ENCODE data around the gene FXR2. TPM values are rescaled to one million over a fixed set of nuclear protein-coding genes. Genes with fewer than 3 reads are reported as not detected.

FXR2 gene
- total RNA-seq, 1 experiment from 2014 or later, result 40.5 TPM

DNA sequence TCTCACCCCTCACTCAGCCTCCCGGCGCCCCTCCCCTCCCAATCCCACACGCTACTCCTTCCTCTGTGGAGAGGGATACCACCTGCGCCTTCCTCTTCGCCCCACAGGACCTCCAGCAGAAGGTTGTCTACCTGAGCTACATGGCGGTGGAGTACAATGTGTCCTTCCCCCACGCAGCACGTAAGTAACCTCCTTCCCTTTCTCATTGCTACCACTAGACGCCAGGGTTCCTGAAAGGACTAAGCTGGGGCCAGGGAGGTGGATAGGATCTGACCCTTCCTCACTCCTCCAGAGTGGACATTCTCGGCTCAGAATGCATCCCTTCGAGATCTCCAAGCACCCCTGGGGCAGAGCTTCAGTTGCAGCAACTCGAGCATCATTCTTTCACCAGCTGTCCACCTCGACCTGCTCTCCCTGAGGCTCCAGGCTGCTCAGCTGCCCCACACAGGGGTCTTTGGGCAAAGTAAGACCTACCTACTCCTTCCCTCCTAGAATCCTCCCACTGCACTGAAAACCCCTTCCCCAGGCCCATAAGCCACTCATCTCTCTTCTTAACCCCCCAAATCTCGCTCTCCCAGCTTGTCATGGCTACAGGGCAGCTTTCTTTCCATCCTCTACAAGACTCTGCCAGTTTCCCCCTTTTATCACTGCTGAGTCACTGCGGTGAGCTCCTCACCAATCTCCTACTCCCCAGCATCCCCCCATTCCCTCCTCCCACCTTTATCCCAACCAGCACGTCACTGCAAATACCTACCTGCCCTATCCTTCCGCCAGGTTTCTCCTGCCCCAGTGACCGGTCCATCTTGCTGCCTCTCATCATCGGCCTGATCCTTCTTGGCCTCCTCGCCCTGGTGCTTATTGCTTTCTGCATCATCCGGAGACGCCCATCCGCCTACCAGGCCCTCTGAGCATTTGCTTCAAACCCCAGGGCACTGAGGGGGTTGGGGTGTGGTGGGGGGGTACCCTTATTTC, 33.8 kb downstream of the FXR2 start:
- no peak for DNase-seq
- Histone ChIP-seq H3K9ac (ENCODE audit: low read length) (no peak overlapping the region), H3K4me1 (ENCODE audit: low read length) (peaks cover 60% of the 10 kb centered on the region), H3K36me3 (ENCODE audit: insufficient read depth, low read length) (peaks cover 22% of the 10 kb centered on the region), H3K27me3 (ENCODE audit: low read length) (no peaks in the 10 kb centered on the region), H3K79me2 (ENCODE audit: low read length) (peaks cover 13% of the 10 kb centered on the region), H3K4me2 (ENCODE audit: low read depth, low read length, poor library complexity, severe bottlenecking) (no peak overlapping the region), H4K20me1 (ENCODE audit: insufficient read depth, low read depth, low read length) (peaks cover 15% of the 10 kb centered on the region), H2AFZ (ENCODE audit: low read length) (no peak overlapping the region), H3K27ac (ENCODE audit: low read length) (no peak overlapping the region), H3K9me3 (ENCODE audit: low read length) (no peaks in the 10 kb centered on the region), H3K4me3 (ENCODE audit: low read length) (no peak overlapping the region), H3K9me2 (replicated peaks; ENCODE audit: insufficient read depth, low read length) (no peaks in the 10 kb centered on the region)

DNA sequence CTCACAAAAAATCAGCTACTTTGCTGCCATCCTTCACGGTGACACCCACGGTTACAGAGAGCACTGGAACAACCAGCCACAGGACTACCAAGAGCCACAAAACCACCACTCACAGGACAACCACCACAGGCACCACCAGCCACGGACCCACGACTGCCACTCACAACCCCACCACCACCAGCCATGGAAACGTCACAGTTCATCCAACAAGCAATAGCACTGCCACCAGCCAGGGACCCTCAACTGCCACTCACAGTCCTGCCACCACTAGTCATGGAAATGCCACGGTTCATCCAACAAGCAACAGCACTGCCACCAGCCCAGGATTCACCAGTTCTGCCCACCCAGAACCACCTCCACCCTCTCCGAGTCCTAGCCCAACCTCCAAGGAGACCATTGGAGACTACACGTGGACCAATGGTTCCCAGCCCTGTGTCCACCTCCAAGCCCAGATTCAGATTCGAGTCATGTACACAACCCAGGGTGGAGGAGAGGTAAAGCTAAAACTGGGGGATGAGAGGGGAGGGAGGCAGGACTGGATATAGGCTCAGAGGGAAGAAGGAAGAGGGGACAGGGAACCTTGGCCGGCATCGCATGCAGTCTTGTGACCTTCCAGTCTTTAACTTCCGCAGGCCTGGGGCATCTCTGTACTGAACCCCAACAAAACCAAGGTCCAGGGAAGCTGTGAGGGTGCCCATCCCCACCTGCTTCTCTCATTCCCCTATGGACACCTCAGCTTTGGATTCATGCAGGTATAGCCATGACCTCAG, 34.7 kb downstream of the FXR2 start:
- H3K36me3 ChIP-seq (ENCODE audit: insufficient read depth, low read length), result peaks cover 30% of the 10 kb centered on the region
- no peaks in the 10 kb centered on the region for H3K9me3 ChIP-seq (ENCODE audit: low read length)
- H3K9me2 ChIP-seq (replicated peaks; ENCODE audit: insufficient read depth, low read length), result no peaks in the 10 kb centered on the region
- no peak overlapping the region for H3K4me3 ChIP-seq (ENCODE audit: low read length)
- H3K4me1 ChIP-seq (ENCODE audit: low read length), result peaks cover 67% of the 10 kb centered on the region
- peaks cover 12% of the 10 kb centered on the region for H3K79me2 ChIP-seq (ENCODE audit: low read length)
- H3K9ac ChIP-seq (ENCODE audit: low read length), result peak overlapping the region; percentile 52
- H4K20me1 ChIP-seq (ENCODE audit: insufficient read depth, low read depth, low read length), result peaks cover 24% of the 10 kb centered on the region
- no peaks in the 10 kb centered on the region for H3K27me3 ChIP-seq (ENCODE audit: low read length)
- H2AFZ ChIP-seq (ENCODE audit: low read length), result no peak overlapping the region
- H3K27ac ChIP-seq (ENCODE audit: low read length), result peak overlapping the region; percentile 85
- DNase-seq, result no peak
- H3K4me2 ChIP-seq (ENCODE audit: low read depth, low read length, poor library complexity, severe bottlenecking), result no peak overlapping the region

DNA sequence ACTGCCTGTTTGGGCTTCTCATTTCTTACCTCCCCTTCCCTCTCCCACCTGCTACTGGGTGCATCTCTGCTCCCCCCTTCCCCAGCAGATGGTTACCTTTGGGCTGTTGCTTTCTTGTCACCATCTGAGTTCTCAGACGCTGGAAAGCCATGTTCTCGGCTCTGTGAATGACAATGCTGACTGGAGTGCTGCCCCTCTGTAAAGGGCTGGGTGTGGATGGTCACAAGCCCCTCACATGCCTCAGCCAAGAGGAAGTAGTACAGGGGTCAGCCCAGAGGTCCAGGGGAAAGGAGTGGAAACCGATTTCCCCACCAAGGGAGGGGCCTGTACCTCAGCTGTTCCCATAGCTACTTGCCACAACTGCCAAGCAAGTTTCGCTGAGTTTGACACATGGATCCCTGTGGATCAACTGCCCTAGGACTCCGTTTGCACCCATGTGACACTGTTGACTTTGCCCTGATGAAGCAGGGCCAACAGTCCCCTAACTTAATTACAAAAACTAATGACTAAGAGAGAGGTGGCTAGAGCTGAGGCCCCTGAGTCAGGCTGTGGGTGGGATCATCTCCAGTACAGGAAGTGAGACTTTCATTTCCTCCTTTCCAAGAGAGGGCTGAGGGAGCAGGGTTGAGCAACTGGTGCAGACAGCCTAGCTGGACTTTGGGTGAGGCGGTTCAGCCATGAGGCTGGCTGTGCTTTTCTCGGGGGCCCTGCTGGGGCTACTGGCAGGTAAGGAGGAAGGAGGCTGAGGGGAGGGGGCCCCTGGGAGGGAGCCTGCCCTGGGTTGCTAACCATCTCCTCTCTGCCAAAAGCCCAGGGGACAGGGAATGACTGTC, 35.5 kb downstream of the FXR2 start, which contains the start of gene CD68:
Gene CD68 (plus strand): TSS at position 638 of the 833 bp plus-strand sequence. CDS start 40 bp downstream, at position 678.
- peaks cover 32% of the 10 kb centered on the region for H4K20me1 ChIP-seq (ENCODE audit: insufficient read depth, low read depth, low read length)
- H3K27ac ChIP-seq (ENCODE audit: low read length), result peak within 1 kb of the TSS; percentile 85
- H3K79me2 ChIP-seq (ENCODE audit: low read length), result peaks cover 14% of the 10 kb centered on the region
- peaks cover 68% of the 10 kb centered on the region for H3K4me1 ChIP-seq (ENCODE audit: low read length)
- no peak within 1 kb of the TSS for H3K4me3 ChIP-seq (ENCODE audit: low read length)
- H3K4me2 ChIP-seq (ENCODE audit: low read depth, low read length, poor library complexity, severe bottlenecking), result no peak within 1 kb of the TSS
- H2AFZ ChIP-seq (ENCODE audit: low read length), result no peak within 1 kb of the TSS
- no peaks in the 10 kb centered on the region for H3K27me3 ChIP-seq (ENCODE audit: low read length)
- H3K9me2 ChIP-seq (replicated peaks; ENCODE audit: insufficient read depth, low read length), result no peaks in the 10 kb centered on the region
- peak within 1 kb of the TSS; percentile 52 for H3K9ac ChIP-seq (ENCODE audit: low read length)
- H3K36me3 ChIP-seq (ENCODE audit: insufficient read depth, low read length), result peaks cover 38% of the 10 kb centered on the region
- H3K9me3 ChIP-seq (ENCODE audit: low read length), result no peaks in the 10 kb centered on the region
- peak; percentile 96 for DNase-seq

DNA sequence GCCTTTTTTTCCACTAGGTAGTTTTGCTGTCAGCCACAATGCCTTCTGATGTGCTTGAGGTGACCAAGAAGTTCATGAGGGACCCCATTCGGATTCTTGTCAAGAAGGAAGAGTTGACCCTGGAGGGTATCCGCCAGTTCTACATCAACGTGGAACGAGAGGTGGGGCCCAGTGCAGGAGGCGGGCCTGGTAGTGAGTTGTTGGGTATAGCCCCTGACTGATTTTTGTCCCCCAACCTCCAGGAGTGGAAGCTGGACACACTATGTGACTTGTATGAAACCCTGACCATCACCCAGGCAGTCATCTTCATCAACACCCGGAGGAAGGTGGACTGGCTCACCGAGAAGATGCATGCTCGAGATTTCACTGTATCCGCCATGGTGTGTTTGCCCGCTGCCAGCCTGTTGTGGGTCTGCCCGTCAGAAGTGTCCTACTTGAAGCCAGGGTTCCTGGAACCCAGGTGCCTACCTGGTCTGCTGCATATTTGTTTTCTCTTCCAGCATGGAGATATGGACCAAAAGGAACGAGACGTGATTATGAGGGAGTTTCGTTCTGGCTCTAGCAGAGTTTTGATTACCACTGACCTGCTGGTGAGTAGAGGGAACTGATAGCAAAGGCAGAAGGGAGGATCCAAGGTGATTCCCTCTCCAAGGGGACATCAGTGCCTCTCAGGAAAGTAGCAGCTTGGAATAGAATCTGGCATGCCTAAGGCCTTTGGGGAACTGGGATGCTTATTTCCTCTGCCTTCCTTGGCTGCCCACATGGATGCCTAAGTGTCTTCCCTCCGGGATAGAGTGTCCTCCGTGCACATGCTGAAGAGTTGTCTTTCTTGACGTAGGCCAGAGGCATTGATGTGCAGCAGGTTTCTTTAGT, 37.1 kb downstream of the FXR2 start:
- no peak for DNase-seq
- Histone ChIP-seq H3K36me3 (ENCODE audit: insufficient read depth, low read length) (peaks cover 52% of the 10 kb centered on the region), H2AFZ (ENCODE audit: low read length) (no peak overlapping the region), H3K4me3 (ENCODE audit: low read length) (no peak overlapping the region), H4K20me1 (ENCODE audit: insufficient read depth, low read depth, low read length) (peaks cover 45% of the 10 kb centered on the region), H3K4me2 (ENCODE audit: low read depth, low read length, poor library complexity, severe bottlenecking) (no peak overlapping the region), H3K79me2 (ENCODE audit: low read length) (peaks cover 28% of the 10 kb centered on the region), H3K9me3 (ENCODE audit: low read length) (no peaks in the 10 kb centered on the region), H3K9me2 (replicated peaks; ENCODE audit: insufficient read depth, low read length) (no peaks in the 10 kb centered on the region), H3K9ac (ENCODE audit: low read length) (no peak overlapping the region), H3K27ac (ENCODE audit: low read length) (no peak overlapping the region), H3K27me3 (ENCODE audit: low read length) (no peaks in the 10 kb centered on the region), H3K4me1 (ENCODE audit: low read length) (peaks cover 63% of the 10 kb centered on the region)

DNA sequence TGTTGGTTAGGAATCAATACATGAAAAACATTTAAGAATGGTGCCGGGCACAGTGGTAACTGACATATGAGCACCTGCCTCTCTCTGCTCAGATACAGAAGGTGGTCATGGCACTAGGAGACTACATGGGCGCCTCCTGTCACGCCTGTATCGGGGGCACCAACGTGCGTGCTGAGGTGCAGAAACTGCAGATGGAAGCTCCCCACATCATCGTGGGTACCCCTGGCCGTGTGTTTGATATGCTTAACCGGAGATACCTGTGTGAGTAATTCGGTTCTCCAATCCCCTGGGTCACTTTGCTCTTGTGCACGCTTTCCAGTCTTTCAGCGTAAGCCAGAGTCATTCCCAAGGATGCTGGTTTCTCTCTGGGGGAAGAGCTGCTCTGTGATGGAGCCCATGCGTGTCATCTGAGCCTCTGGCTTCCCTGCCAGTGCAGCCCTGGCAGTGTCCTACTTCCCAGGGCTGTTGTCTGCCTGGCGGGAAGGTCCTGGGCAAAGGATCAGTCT, 38.2 kb downstream of the FXR2 start:
- DNase-seq, result no peak

DNA sequence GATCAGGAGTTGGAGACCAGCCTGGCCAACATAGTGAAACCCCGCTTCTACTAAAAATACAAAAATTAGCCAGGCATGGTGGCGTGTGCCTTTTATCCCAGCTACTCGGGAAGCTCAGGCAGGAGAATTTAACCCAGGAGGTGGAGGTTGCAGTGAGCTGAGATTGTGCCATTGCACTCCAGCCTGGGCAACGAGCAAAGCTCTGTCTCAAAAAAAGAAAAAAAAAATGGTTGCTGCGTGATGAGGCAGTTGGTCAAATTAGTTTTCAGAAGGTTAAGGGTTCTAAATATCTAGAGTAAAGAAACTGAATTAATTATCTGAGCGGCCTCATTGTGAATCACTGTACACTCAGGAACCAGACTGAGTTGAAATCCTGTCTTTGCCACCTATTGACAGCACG, 38.7 kb downstream of the FXR2 start:
- peaks cover 45% of the 10 kb centered on the region for H4K20me1 ChIP-seq (ENCODE audit: insufficient read depth, low read depth, low read length)
- no peak for DNase-seq
- peak overlapping the region; percentile 81 for H3K4me2 ChIP-seq (ENCODE audit: low read depth, low read length, poor library complexity, severe bottlenecking)
- H3K9me2 ChIP-seq (replicated peaks; ENCODE audit: insufficient read depth, low read length), result no peaks in the 10 kb centered on the region
- H3K4me3 ChIP-seq (ENCODE audit: low read length), result no peak overlapping the region
- no peak overlapping the region for H3K27ac ChIP-seq (ENCODE audit: low read length)
- H2AFZ ChIP-seq (ENCODE audit: low read length), result no peak overlapping the region
- peaks cover 56% of the 10 kb centered on the region for H3K36me3 ChIP-seq (ENCODE audit: insufficient read depth, low read length)
- H3K27me3 ChIP-seq (ENCODE audit: low read length), result no peaks in the 10 kb centered on the region
- H3K9ac ChIP-seq (ENCODE audit: low read length), result no peak overlapping the region
- H3K4me1 ChIP-seq (ENCODE audit: low read length), result peaks cover 67% of the 10 kb centered on the region
- H3K79me2 ChIP-seq (ENCODE audit: low read length), result peaks cover 38% of the 10 kb centered on the region
- no peaks in the 10 kb centered on the region for H3K9me3 ChIP-seq (ENCODE audit: low read length)

More for the DNA sequence above, 38.2 kb downstream of the FXR2 start:
- Histone ChIP-seq H3K79me2 (ENCODE audit: low read length) (peaks cover 34% of the 10 kb centered on the region), H3K9me3 (ENCODE audit: low read length) (no peaks in the 10 kb centered on the region), H3K9me2 (replicated peaks; ENCODE audit: insufficient read depth, low read length) (no peaks in the 10 kb centered on the region), H3K4me3 (ENCODE audit: low read length) (no peak overlapping the region), H2AFZ (ENCODE audit: low read length) (no peak overlapping the region), H3K4me2 (ENCODE audit: low read depth, low read length, poor library complexity, severe bottlenecking) (no peak overlapping the region), H3K4me1 (ENCODE audit: low read length) (peaks cover 62% of the 10 kb centered on the region), H3K27ac (ENCODE audit: low read length) (no peak overlapping the region), H3K9ac (ENCODE audit: low read length) (no peak overlapping the region), H4K20me1 (ENCODE audit: insufficient read depth, low read depth, low read length) (peaks cover 45% of the 10 kb centered on the region), H3K36me3 (ENCODE audit: insufficient read depth, low read length) (peaks cover 56% of the 10 kb centered on the region), H3K27me3 (ENCODE audit: low read length) (no peaks in the 10 kb centered on the region)

DNA sequence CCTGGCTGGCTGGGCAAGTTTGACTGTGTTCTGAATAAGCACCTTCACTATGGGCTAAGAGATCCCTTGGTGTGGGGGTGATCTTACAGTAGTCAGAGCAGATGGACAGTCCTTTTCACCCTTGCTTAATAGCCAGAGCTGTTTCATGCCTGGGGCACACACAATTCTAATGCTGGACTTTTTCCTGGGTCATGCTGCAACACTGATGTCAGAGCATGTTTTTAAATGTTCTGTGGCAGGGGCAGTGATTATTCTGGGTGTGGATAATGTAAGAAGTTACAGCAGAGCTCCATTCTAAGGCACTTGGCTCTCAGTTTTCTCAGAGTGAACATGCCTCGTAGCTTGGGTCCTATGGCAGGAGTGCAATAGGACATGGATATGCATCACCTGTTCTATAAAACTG, 39.2 kb downstream of the FXR2 start:
- no peaks in the 10 kb centered on the region for H3K9me2 ChIP-seq (replicated peaks; ENCODE audit: insufficient read depth, low read length)
- no peaks in the 10 kb centered on the region for H3K27me3 ChIP-seq (ENCODE audit: low read length)
- H4K20me1 ChIP-seq (ENCODE audit: insufficient read depth, low read depth, low read length), result peaks cover 45% of the 10 kb centered on the region
- peak overlapping the region; percentile 81 for H3K4me2 ChIP-seq (ENCODE audit: low read depth, low read length, poor library complexity, severe bottlenecking)
- peaks cover 38% of the 10 kb centered on the region for H3K79me2 ChIP-seq (ENCODE audit: low read length)
- H3K27ac ChIP-seq (ENCODE audit: low read length), result no peak overlapping the region; the same call in 1 of the 2 replicates
- H2AFZ ChIP-seq (ENCODE audit: low read length), result no peak overlapping the region
- no peaks in the 10 kb centered on the region for H3K9me3 ChIP-seq (ENCODE audit: low read length)
- H3K4me3 ChIP-seq (ENCODE audit: low read length), result no peak overlapping the region
- peaks cover 58% of the 10 kb centered on the region for H3K36me3 ChIP-seq (ENCODE audit: insufficient read depth, low read length)
- DNase-seq, result no peak
- peaks cover 67% of the 10 kb centered on the region for H3K4me1 ChIP-seq (ENCODE audit: low read length)
- H3K9ac ChIP-seq (ENCODE audit: low read length), result 0 out of 2 replicates have a peak overlapping the region, but pooled peaks have one; percentile 99

Measured in Karpas-422 (cell line).